ENCODE results near the gene RPL38.

DNA sequence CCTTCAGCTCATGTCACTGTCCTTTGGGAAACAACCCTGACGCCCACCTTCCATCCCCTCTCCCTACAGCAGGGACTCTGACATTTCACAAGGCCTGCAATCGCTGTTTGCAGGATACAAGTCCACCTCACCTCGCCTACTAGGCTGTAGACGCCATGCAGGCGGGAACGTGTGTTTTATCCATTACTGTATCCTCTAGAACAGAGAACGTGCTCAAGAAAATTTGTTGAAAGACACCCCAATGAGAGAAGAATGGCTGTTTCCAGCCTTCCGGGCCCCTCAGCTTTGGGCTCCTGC is 8.4 kb downstream of the RPL38 start:
- TF ChIP-seq, protein P1, sequence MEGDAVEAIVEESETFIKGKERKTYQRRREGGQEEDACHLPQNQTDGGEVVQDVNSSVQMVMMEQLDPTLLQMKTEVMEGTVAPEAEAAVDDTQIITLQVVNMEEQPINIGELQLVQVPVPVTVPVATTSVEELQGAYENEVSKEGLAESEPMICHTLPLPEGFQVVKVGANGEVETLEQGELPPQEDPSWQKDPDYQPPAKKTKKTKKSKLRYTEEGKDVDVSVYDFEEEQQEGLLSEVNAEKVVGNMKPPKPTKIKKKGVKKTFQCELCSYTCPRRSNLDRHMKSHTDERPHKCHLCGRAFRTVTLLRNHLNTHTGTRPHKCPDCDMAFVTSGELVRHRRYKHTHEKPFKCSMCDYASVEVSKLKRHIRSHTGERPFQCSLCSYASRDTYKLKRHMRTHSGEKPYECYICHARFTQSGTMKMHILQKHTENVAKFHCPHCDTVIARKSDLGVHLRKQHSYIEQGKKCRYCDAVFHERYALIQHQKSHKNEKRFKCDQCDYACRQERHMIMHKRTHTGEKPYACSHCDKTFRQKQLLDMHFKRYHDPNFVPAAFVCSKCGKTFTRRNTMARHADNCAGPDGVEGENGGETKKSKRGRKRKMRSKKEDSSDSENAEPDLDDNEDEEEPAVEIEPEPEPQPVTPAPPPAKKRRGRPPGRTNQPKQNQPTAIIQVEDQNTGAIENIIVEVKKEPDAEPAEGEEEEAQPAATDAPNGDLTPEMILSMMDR (conservative IDR thresholded peaks at IDR 0.05; ENCODE audit: low read depth, low read length), result no peak
- TF ChIP-seq MAZ (IDR thresholded peaks at IDR 0.05; ENCODE audit: borderline replicate concordance, low read depth, low read length) (no peak), MXI1 (IDR thresholded peaks at IDR 0.05; ENCODE audit: borderline replicate concordance, low read depth, low read length) (no peak), RAD21 (IDR thresholded peaks at IDR 0.05; ENCODE audit: low read length) (no peak), POLR2A (IDR thresholded peaks at IDR 0.05; ENCODE audit: low read depth, low read length) (peak; percentile 38; the same call in 1 of the 2 replicates), FOS (IDR thresholded peaks at IDR 0.05; ENCODE audit: low read depth, low read length) (no peak), RFX5 (IDR thresholded peaks at IDR 0.05; ENCODE audit: low read depth, low read length) (no peak), SMC3 (IDR thresholded peaks at IDR 0.05; ENCODE audit: low read depth, low read length) (no peak), BHLHE40 (IDR thresholded peaks at IDR 0.05; ENCODE audit: low read depth, low read length) (no peak)
- TF ChIP-seq, protein P2, sequence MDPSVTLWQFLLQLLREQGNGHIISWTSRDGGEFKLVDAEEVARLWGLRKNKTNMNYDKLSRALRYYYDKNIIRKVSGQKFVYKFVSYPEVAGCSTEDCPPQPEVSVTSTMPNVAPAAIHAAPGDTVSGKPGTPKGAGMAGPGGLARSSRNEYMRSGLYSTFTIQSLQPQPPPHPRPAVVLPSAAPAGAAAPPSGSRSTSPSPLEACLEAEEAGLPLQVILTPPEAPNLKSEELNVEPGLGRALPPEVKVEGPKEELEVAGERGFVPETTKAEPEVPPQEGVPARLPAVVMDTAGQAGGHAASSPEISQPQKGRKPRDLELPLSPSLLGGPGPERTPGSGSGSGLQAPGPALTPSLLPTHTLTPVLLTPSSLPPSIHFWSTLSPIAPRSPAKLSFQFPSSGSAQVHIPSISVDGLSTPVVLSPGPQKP (IDR thresholded peaks at IDR 0.05; ENCODE audit: borderline replicate concordance, low read depth, low read length), result no peak
